Kidney capillary endothelial cell (primary cell): ENCODE results near the gene C11orf21.
"Not testable (repeated sequence)": the region's sequence is repeated elsewhere in the genome, so short reads cannot be mapped to it uniquely, and the experiment has no call there.

Source experiments
- DNase-seq: peaks from one replicate; pipeline ENCODE4 v3.0.0-alpha.2; 2018; ENCODE audit warnings: low spot score

C11orf21 gene

DNA sequence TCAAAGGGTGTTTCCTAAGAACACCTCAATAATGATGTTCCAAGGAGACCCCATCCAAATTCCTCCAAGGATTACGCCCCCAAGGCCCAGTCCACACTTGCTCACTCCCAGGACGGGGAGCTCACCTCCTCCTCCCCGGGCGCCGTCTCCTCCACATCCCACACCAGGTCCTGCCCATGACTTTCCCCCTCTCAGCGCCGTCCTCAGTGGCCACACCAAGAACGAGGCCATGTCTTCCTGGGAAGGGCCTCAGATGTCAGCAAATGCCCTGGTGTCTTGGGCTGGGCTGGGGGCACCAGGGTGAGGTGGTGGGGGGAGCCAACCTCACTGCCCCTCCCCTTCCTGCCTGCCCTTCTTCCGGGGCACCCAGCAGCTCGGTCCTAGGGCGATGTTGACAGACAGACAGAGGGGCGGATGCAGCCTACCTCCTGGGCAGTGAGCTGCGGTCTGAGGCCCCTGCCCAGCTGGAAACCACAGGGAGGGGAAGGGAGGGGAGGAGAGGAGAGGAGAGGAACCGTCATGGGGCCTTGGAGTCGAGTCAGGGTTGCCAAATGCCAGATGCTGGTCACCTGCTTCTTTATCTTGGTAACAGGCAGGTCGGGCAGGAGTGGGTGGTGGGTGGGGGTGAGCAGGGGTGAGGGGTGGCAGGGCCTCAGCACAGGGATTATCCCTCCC is at the start of gene C11orf21, which contains the start of gene TSPAN32:
TSS of gene C11orf21 (minus strand) at position 288 of the 675 bp plus-strand sequence. CDS start at position 178, 110 bp downstream.
TSS of gene TSPAN32 (plus strand) at position 383 of the 675 bp plus-strand sequence. CDS start at position 520, 137 bp downstream.
- DNase-seq, result no peak

DNA sequence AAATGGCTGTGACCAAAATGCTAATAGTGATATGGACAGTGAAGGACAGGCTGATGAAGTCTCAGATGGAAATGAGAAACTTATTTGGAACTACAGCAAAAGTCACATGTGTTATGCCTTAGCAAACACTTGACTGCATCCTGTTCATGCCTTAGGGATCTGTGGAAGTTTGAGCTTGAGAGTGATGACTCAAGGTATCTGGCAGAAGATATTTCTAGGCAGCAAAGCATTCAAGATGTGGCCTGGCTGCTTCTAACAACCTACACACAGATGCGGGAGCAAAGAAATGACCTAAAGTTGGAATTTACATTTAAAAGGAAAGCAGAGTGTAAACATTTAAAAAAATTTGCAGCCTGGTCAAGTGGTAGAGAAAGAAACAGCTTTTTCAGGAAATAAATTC is 47.3 kb upstream of the C11orf21 start:
- no peak for DNase-seq

- no peak for DNase-seq
Observed at GRCh38 chr11:2347308-2347830, 45.7 kb upstream of the C11orf21 start.

DNA sequence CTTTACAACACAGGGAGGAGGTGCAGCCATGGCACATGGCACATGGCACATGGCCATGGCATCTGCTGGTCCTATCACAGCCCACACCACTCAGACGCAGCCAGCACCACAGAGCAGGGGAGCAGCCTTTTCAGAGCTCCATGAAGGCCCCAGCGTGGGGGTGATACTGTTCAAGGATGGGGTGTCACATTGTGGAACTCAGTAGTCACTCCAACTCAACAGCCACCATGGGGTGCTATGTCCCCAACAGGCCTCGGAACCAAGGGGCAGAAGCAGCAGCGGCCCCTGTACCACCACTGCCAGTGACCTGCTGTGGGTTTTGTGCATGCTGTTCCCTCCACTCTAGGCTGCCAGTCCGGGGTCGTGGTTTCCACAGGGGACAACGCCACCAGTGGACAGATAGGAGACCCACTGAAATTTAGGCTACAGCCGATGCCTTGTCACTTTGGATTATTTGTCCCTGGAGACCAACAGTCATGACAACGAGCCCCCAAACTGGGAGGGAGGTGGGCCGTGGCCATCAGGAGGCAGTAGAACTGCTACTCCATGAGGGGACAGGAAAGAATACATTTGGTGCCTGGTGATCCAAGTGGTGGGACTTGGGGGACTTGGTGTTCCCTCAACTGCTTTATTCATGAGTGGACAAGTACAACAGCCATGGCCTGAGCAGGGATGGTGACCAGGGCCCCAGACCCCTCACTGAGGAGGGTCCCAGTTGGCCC is 45.0 kb upstream of the C11orf21 start:
- no peak for DNase-seq

- DNase-seq, result no peak
Observed at GRCh38 chr11:2346014-2346413, 44.3 kb upstream of the C11orf21 start.

GRCh38 chr11:2345050-2345449 is 43.3 kb upstream of the C11orf21 start:
- no peak for DNase-seq

DNA sequence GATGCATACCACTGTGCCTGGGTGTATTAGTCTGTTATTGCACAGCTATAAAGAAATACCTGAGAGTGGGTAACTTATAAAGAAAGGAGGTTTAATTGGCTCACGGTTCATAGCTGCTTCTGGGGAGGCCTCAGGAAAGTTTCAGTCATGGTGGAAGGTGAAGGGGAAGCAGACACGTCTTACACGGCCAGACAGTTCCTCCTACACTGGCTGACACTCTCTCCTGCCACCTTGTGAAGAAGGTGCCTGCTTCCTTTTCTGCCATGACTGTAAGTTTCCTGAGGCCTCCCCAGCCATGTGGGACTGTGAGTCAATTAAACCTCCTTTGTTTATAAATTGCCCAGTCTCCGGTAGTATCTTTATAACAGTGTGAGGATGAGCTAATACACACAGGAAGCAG is 41.8 kb upstream of the C11orf21 start:
- no peak for DNase-seq

DNA sequence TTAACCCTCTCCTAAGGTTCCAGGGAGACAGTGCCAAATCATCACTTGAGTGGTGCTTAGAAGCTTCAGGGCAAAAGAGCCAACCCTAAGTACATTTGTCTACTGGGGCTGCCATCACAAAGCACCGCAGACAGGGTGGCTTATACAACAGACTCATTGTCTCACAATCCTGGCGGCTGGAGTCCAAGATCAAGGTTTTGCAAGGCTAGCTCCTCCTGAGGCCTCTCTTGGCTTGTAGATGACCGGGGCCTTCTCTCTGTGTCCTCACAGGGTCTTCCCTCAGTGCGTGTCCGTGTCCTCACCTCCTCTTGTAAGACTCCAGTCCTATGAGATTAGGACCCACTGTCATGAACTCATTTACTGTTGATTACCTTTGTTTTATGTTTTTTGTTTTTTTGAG is 41.3 kb upstream of the C11orf21 start:
- DNase-seq, result no peak

DNA sequence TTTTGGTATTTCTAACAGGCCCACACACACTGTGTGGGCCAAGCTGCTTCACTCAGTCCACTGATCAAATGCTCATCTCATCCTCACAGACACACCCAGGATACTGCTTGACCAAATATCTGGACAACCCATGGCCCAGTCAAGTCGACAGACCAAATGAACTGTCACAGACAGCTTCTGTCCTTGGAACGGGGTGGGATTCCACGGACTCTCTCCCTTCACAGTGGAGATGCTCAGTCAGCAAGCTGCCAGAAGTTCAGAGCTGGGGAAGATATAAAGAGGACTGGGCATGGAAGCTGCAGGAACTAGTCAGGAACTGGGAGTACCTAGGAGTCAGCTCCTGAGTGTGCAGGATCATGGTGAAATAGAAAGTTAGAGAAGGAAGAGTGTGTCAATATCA is 40.8 kb upstream of the C11orf21 start:
- DNase-seq, result no peak

DNA sequence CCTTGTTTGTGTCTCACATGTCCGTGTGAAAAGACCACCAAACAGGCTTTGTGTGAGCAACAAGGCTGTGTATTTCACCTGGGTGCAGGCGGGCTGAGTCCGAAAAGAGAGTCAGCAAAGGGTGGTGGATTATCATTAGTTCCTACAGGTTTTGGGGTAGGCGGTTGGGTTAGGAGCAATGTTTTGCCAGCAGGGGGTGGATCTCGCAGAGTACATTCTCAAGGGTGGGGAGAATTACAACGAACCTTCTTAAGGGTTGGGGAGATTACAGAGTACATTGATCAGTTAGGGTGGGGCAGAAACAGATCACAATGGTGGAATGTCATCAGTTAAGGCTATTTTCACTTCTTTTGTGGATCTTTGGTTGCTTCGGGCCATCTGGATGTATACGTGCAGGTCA is 37.0 kb upstream of the C11orf21 start:
- DNase-seq, result not testable (repeated sequence)

DNA sequence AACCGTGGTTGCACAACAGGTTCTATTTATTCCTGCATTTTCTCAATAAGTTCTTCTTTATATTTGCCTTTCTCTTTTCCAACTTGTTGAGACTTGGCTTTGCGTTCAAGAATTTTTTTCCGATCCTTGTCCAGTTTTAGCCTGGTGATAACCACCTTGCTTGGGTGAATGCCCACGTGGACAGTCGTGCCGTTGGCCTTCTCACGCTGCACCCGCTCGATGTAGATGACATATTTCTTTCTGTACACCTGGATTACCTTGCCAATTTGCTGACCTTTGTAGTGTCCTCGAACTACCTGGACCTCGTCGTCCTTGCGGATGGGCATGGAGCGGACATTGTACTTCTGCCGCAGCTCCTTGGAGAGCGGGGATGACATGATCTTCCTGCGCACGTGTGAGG is 33.6 kb upstream of the C11orf21 start:
- not testable (repeated sequence) for DNase-seq

GRCh38 chr11:2333486-2334205 is 31.9 kb upstream of the C11orf21 start:
- not testable (repeated sequence) for DNase-seq

DNA sequence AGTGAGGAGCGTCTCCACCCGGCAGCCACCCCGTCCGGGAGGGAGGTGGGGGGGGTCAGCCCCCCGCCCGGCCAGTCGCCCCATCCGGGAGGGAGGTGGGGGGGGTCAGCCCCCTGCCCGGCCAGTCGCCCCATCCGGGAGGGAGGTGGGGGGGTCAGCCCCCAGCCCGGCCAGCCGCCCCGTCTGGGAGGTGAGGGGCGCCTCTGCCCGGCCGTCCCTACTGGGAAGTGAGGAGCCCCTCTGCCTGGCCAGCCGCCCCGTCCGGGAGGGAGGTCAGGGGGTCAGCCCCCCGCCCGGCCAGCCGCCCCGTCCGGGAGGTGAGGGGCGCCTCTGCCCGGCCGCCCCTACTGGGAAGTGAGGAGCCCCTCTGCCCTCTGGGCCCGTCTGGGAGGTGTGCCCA is 30.9 kb upstream of the C11orf21 start:
- DNase-seq, result not testable (repeated sequence)

DNA sequence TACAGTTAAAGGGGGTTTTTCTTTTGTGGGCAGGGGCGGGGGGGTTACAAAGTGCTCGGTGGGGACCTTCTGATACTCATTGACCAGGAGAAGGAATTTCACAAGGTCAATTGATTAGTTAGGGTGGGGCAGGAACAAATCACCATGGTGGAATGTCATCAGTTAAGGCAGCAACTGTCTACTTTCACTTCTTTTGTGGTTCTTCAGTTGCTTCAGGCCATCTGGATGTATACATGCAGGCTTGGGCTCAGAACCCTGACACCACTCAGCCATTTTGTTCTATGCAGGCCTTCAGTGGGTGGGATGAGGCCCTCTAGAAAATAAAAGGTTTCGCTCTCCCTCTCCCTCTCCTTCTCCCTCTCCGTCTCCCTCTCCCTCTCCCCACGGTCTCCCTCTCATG is 29.7 kb upstream of the C11orf21 start:
- DNase-seq, result no peak

GRCh38 chr11:2330696-2331095 is 29.0 kb upstream of the C11orf21 start:
- DNase-seq, result no peak

DNA sequence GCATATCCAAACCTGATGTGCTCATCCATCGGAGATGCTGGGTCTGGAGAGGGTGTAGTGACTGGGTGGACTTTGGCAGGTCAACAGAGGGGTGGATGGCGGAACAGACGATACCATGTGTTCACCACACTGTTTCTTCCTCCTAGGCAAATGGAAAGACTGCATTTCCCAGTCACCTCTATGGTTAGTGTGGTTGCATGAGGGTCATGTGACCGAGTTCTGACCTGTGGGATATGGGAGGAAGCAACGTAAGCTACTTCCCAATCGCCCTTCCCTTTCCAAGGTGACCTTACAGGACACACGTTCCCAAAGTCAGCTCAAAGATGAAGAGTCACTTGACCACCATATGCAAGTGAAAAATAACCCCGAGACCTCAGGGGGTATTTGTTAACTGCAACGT is 27.8 kb upstream of the C11orf21 start:
- DNase-seq, result no peak

DNA sequence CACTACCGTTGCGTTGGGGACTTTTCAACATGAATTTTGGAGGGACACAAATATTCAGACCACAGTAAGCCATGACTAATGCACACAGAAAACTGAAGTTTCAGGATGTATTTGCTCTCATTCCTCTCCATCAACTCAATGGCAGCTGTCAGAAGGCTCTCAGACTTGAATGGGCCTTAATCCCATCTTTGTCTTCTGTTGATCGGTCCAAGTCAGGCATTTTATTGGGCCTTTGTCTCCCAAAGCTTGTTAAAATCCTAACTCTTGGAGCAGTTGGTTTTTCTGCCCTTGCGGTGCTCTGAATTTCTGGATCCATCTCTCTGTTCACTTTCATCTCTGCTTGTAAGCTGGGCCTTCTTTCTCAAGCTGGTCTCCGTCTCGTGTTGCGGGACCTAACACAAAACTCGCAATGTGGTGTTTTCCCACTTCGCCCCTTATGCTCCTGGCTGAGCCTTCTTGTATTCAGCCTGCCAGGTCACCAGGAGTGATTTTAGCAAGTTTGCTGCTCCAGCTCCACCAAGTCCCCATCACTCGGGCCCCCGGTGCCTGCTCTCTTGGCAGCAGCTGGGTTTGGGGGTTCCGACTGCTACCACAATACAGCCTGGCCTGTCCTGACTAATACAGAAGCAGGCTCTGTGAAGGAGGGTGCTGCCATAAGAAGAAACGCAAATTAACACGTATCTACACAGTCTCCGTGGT is 27.1 kb upstream of the C11orf21 start:
- no peak for DNase-seq

GRCh38 chr11:2328021-2328420 is 26.3 kb upstream of the C11orf21 start:
- DNase-seq, result no peak

DNA sequence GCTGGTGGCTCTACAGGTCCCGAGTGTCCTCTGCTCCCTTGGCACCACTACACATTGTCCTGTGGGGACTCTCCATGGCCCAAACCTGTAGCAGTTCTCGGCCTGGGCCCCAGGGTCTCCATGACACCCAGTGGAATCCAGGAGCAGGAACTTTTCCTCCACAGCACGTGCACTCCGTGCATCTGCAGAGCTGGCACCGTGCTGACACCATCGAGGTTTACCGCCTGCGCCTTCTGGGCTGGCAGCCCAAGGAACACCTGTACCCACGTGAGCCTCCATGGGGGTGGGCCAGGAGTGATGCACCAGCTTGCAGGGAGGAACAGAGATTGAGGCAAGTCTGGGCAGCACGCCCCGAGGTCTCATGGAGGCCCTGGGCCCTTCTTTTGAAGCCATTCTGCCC is 25.3 kb upstream of the C11orf21 start:
- DNase-seq, result no peak

DNA sequence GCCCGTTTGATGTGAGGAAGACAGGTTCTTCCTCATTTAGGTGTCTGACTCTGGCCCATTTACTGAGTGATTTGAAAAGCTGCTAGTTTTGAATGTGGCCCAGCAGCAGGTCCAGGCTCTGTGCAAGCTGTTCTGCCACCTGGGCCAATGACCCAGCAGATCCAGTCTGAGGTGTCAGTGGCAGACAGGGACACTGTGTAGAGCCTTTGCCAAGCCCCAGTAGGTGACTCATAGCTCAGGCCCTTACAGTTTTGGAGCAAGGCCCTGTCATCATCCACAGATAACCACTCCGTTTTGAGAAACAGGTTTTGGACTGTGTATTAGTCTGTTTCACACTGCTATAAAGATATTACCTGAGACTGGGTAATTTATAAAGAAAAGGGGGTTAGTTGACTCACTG is 24.0 kb upstream of the C11orf21 start:
- no peak for DNase-seq

GRCh38 chr11:2325123-2325522 is 23.4 kb upstream of the C11orf21 start:
- DNase-seq, result no peak

GRCh38 chr11:2321311-2321683 is 19.6 kb upstream of the C11orf21 start:
- no peak for DNase-seq
